ENCODE results near the gene VEGFB. TPM values are rescaled to one million over a fixed set of nuclear protein-coding genes. Genes with fewer than 3 reads are reported as not detected.

The VEGFB gene
- total RNA-seq, 4 donors from 2014 or later = 52.9 to 101 (median 75.7) TPM

DNA sequence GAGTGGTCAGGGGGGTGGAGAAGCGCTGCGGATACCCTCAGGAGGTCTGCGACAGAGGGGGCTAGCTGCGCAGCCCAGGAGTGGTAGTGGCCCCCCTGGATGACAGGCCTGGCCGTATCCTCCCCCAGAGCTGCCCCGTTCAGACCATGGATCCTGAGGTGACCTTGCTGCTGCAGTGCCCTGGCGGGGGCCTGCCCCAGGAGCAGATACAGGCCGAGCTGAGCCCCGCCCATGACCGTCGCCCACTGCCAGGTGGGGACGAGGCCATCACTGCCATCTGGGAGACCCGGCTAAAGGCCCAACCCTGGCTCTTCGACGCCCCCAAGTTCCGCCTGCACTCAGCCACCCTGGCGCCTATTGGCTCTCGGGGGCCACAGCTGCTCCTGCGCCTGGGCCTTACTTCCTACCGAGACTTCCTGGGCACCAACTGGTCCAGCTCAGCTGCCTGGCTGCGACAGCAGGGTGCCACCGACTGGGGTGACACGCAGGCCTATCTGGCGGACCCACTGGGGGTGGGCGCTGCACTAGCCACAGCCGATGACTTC, 7.8 kb upstream of the VEGFB start:
- DNase-seq = peak; percentile 58 to 60
- H3K4me1 ChIP-seq = peaks cover 35 to 40% of the 10 kb centered on the region in 2 donors
- intact Hi-C loops (cut with DNase I) = no loop called here
- 21 to 22% methylated on average over 14 to 19 of the region's 26 CpGs for WGBS, 2 donors
- no peaks in the 10 kb centered on the region for H3K9me3 ChIP-seq
- H3K27me3 ChIP-seq = no peaks in the 10 kb centered on the region
- TF ChIP-seq POLR2A (IDR thresholded peaks at IDR 0.05) = no peak
- TF ChIP-seq, protein P1, sequence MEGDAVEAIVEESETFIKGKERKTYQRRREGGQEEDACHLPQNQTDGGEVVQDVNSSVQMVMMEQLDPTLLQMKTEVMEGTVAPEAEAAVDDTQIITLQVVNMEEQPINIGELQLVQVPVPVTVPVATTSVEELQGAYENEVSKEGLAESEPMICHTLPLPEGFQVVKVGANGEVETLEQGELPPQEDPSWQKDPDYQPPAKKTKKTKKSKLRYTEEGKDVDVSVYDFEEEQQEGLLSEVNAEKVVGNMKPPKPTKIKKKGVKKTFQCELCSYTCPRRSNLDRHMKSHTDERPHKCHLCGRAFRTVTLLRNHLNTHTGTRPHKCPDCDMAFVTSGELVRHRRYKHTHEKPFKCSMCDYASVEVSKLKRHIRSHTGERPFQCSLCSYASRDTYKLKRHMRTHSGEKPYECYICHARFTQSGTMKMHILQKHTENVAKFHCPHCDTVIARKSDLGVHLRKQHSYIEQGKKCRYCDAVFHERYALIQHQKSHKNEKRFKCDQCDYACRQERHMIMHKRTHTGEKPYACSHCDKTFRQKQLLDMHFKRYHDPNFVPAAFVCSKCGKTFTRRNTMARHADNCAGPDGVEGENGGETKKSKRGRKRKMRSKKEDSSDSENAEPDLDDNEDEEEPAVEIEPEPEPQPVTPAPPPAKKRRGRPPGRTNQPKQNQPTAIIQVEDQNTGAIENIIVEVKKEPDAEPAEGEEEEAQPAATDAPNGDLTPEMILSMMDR (IDR thresholded peaks at IDR 0.05) = no peak
- H3K36me3 ChIP-seq = no peaks in the 10 kb centered on the region
- H3K27ac ChIP-seq = peak overlapping the region; percentile 68 to 92 (median 87)
- H3K4me3 ChIP-seq (replicated peaks in 1 of 3) = peak overlapping the region; percentile 82 to 94 (median 89)

DNA sequence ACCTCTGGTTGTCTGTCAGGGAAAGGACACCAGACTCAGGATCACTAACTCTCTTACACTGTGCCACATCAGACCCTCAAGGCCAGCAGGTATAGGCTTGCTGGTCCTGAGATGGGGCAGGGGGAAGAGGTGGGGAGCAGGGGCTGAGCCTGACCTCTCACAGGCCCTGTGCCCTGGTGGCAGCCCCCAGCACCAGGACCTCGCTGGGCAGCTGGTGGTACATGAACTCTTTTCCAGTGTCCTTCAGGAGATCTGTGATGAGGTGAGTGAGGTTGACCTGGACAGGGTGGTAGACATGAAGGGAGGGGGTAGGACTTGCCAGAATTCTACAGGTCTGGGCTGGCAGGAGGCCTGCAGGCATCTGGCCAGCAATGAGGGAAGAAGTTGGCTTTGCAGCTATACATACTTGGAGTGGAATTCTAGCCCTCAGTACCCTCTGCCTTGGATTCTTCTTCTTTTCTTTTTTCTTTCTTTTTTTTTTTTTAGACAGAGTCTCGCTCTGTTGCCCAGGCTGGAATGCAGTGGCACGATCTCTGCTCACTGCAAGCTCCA, 6.9 kb upstream of the VEGFB start:
- peak overlapping the region; percentile 68 to 92 (median 87) for H3K27ac ChIP-seq
- no peak for DNase-seq
- intact Hi-C loops (cut with DNase I) = no loop called here

DNA sequence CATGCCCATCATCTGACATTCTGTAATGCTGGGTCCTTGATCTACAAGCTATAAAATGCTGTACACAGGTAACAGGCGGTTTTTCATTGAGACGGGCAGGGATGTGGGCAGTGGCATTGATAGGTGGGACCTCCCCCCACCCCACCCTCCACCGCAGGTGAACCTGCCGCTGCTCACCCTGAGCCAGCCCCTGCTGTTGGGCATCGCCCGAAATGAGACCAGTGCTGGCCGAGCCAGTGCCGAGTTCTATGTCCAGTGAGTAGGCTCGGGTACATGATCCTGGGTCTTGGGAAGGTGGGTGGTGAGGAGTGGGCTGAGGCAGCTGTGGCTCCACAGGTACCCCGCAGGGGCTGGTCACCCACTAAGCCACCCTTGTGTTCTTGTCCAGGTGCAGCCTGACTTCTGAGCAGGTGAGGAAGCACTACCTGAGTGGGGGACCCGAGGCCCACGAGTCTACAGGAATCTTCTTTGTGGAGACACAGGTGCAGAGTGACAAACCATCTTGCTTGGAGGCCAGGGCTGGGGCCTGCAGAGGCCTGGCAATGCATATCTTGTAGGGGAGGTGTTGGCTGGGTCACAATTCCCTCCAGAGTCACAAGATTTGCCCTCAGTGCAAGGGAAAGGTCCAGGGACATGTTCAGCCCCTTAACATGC, 5.2 kb upstream of the VEGFB start:
- no peaks in the 10 kb centered on the region for H3K9me3 ChIP-seq
- peak overlapping the region in 2 of 3 donors; percentile 72 to 90 for H3K27ac ChIP-seq
- no peak for DNase-seq
- no peak overlapping the region for H3K4me3 ChIP-seq (replicated peaks in 1 of 3)
- 90 to 93% methylated on average over 9 to 11 of the region's 12 CpGs for WGBS, 2 donors
- intact Hi-C loops (cut with DNase I) = no loop called here
- TF ChIP-seq, protein P1 (IDR thresholded peaks at IDR 0.05) = no peak
- no peak for TF ChIP-seq POLR2A (IDR thresholded peaks at IDR 0.05)
- H3K4me1 ChIP-seq = peaks cover 47 to 65% of the 10 kb centered on the region in 2 donors
- no peaks in the 10 kb centered on the region for H3K36me3 ChIP-seq
- H3K27me3 ChIP-seq = no peaks in the 10 kb centered on the region

More for the DNA sequence above, 6.9 kb upstream of the VEGFB start:
- H3K4me1 ChIP-seq = peaks cover 37 to 49% of the 10 kb centered on the region in 2 donors
- H3K27me3 ChIP-seq = no peaks in the 10 kb centered on the region
- TF ChIP-seq, protein P1 (IDR thresholded peaks at IDR 0.05) = no peak
- TF ChIP-seq POLR2A (IDR thresholded peaks at IDR 0.05) = no peak
- 63 to 70% methylated on average over 3 of the region's 3 CpGs for WGBS, 2 donors
- H3K9me3 ChIP-seq = no peaks in the 10 kb centered on the region
- H3K36me3 ChIP-seq = no peaks in the 10 kb centered on the region
- no peak overlapping the region for H3K4me3 ChIP-seq (replicated peaks in 1 of 3)

DNA sequence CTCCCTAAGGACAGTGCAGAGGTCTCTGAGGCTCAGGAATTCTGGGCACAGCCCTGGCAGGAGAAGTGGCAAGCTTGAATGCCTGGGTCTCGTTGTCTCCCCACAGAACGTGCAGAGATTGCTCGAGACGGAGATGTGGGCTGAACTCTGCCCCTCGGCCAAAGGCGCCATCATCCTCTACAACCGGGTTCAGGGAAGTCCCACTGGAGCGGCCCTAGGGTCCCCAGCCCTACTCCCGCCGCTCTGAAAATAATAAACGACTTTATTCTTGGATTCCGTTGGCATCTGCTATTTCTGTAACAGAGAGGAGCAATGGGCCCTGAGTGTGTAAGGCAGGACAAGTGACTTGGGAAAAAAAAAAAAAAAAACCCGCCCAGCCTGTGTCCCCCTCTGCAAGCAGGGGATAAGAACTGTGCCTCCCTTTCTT, 4.6 kb upstream of the VEGFB start:
- H3K36me3 ChIP-seq = no peaks in the 10 kb centered on the region
- intact Hi-C loops (cut with DNase I) = no loop called here
- TF ChIP-seq, protein P1 (IDR thresholded peaks at IDR 0.05) = no peak
- TF ChIP-seq POLR2A (IDR thresholded peaks at IDR 0.05) = no peak
- WGBS, 2 donors = 26 to 40% methylated on average over 12 of the region's 13 CpGs
- peaks cover 47 to 65% of the 10 kb centered on the region in 2 donors for H3K4me1 ChIP-seq
- no peaks in the 10 kb centered on the region for H3K9me3 ChIP-seq
- H3K27me3 ChIP-seq = no peaks in the 10 kb centered on the region
- H3K4me3 ChIP-seq (replicated peaks in 1 of 3) = peak overlapping the region in 1 of 3 donors; percentile 54
- no peak for DNase-seq
- peak overlapping the region; percentile 72 to 90 (median 79) for H3K27ac ChIP-seq
